GM15510 (cell line): ENCODE results near the gene TTC24.

Experiments used
- POLR2A ChIP-seq: IDR thresholded peaks from 3 replicates; pipeline ENCODE4 v1.6.1; 2011; ENCODE audit warnings: borderline replicate concordance; ENCODE audit not compliant: insufficient read length; ENCODE audit errors: extremely low read depth

Gene TTC24

DNA sequence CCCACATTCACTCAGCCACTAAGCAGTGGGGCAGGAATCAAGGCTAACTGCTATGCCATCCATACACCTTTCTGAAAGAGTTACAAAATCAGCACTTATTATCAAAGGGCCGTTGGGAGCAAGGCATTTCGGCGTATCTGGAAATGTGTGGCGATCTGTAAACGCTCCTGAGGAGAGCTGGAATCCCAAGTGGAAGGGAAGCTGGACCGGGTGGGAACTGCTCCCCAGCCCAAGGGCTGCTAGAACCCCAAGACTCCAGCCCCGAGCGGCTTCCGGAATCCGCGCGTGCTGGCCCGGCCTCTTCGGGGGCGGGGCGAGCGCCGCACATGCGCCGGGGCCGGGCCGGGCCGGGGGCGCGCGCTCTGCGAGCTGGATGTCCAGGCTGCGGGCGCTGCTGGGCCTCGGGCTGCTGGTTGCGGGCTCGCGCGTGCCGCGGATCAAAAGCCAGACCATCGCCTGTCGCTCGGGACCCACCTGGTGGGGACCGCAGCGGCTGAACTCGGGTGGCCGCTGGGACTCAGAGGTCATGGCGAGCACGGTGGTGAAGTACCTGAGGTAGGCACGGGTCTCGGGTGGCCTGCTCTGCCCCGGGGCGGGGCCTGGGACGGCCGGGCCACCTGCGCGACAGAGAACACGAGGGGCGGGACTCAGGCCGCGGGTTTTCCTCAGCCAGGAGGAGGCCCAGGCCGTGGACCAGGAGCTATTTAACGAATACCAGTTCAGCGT, 12.1 kb downstream of the TTC24 start, which contains the start of gene NAXE:
TSS of gene NAXE (plus strand) at position 345 of the 726 bp plus-strand sequence. CDS start at position 374, 29 bp downstream.
- peak; percentile 93 for TF ChIP-seq POLR2A

DNA sequence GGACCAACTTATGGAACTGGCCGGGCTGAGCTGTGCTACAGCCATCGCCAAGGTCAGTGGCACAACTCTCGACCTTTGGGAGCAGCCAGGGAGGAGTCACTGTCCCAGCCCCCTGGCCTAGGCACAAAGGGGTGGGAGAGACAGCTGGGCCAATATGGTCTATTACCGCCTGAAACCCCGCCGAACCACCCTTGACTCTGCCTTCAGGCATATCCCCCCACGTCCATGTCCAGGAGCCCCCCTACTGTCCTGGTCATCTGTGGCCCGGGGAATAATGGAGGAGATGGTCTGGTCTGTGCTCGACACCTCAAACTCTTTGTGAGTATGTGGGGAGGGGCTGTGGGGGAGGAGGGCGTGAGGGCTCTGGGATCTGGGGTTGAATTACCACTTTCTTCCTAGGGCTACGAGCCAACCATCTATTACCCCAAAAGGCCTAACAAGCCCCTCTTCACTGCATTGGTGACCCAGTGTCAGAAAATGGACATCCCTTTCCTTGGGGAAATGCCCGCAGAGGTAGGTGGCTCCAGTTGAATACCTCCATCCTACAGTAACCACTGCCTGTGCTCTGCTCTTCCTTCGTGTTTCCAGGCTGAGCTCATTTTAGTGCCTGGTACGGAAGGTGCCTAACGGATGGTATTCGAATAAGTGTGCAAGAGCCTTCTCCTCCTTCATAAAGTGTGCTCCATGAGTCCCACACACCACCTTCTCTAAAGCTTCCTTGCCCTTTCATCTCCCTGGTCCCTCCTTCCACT, 12.8 kb downstream of the TTC24 start:
- no peak for TF ChIP-seq POLR2A

DNA sequence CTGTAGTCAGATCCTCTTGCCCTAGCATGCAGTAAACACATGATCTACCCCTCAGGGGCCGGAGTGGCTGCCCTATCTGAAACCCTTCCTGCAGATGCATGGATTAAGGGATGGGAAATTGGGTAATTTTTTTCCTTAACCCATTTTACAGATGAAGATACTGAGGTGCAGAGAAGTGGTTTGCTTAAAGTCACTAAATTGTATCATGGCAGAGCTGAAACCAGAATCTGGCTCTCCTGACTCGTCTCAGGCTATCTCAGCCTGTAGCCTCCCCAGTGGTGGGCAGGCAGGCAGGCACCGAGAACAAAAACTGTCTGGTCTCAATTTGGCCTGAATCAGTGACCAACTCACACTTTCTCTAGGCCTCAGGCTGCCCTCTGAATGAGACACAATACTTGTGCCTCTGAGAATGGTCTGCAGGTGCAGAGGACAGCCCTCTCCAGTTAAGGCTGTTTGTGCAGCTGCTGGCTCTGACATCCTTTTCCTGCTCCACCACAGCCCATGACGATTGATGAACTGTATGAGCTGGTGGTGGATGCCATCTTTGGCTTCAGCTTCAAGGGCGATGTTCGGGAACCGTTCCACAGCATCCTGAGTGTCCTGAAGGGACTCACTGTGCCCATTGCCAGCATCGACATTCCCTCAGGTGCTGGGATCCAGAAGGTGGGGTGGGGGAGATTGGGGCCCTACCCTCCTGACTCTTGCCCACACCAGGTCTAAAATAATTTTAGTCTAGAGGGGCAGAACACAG, 13.6 kb downstream of the TTC24 start:
- no peak for TF ChIP-seq POLR2A

DNA sequence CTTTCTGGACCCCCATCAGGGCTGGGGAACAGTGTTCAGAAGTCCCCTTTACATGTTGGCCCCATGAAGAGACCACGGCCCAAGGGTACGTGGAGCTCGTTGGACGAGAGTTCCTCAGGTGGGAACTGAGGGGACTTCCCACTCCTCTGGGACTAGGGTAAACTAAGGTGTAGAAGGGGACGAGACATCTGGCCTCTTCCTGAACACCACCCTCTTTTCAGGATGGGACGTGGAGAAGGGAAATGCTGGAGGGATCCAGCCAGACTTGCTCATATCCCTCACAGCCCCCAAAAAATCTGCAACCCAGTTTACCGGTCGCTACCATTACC, 14.1 kb downstream of the TTC24 start:
- TF ChIP-seq POLR2A = no peak

DNA sequence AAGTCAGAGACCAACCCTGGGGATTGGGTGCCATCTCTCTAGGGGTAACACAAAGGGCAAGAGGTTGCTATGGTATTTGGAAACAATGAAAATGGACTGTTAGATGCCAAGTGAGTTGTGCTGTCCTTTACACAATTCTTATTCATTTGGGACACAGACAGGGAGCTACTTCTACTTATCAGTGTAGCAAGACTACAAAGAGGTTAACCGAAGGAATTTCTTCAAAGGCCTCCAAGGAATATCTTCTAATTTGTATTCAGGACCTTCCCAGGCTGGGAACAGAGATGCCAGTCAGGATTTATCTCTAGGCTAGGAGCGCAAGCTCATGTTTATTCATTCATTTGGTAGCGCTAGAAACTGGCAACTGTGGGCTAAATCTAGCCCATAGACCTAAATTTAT, 14.7 kb downstream of the TTC24 start:
- TF ChIP-seq POLR2A = no peak

DNA sequence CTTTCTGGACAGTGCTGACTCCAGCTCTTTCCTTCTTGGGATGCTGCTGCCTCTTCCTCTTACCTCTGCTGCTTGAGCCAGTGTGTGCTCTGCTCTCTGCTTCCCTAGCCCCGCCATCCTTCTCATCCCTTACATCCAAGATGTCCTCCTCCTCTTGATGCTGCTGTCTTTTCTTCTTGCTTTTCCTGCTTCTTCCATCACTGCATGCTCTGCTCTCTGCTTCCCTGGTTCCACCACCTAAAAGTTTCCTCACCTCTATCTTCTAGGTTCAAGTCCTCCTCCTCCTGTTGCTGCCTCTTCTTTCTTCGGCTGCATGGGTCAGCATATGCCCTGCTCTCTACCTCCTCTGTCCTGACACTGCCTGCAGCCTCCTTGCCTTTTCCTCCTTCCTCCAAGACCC, 15.5 kb downstream of the TTC24 start:
- TF ChIP-seq POLR2A = no peak

DNA sequence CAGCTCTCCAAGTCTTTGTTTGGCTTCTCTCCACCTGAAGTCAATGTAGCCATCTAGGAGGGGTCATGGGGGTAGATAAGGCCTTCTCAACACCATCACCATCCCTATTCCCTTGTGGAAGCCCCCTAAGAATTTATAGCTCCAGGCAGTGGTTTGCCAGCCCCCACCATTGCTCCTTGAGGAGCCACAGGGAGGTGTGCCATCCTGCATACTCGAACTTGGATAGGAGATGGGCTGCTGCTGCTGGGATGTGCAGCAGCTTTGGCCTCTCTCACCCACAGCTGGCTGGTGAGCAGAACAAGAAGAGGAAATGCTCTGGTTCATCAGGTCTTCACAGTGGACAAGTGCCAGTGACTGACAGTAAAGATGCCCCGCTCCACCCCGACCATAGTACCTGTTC, 16.9 kb downstream of the TTC24 start:
- no peak for TF ChIP-seq POLR2A

DNA sequence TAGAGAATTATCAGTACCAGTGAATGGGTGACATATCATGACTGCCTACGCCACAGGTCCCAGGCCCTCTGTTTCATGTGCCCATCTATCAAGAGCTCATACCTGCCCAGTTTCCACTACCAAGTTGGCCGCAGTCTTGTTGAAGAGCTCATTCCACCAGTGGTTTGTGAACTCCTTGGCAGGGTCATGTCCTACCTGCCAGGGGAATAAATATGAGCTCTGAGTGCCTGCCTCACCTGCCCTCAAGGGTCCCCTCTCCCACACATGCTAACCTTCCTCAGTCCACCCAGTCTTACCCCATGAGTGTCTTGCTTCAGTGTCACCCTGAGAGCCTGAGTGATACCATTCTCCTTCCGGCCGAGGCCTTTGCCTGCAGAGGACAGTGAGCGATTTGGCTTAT, 18.6 kb downstream of the TTC24 start:
- TF ChIP-seq POLR2A = no peak

DNA sequence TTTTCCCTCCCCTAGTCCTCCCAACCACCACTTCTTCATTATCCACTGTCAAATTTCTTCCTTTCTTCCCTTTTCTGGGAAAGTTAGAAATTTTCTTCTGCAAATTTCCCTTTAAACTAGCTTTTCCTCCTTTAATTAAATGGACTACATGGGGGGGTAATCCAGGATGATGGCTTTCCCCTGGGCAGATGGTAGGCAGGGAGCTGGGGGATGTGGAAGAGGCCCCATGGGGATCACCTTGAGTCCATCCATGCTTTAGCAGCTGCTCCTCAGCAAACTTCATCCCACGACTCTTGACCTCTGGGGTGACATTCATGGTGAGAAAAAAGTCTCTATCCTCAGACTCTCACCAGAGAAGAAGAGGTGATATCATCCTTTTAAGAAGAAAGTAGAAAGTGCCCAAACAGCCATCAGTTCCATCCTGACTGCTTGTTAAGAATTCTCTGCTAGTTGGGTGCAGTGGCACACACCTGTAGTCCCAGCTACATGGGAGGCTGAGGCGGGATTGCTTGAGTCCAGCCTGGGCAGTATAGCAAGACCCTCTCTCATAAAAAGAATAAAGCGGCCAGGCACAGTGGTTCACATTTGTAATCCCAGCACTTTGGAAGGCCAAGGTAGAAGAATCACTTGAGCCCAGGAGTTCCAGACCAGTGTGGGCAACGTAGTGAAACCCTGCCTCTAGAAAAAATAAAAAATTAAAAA, 19.4 kb downstream of the TTC24 start:
- TF ChIP-seq POLR2A = no peak

DNA sequence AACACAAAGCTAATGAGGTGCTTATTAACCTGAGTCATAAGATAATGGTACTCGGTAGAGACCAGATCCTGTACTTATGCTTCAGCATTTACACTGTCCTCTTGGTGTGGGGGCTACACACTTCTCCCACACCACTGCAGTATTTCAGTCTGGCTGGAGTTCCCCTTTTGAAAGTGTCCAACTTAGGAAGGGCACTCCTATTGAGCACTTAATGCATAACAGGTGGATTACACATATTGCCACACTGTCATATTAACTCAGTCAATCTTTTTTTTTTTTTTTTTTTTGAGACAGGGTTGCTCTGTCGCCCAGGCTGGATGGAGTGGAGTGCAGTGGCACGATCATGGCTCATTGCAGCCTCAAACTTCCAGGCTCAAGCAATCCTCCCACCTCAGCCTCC, 20.3 kb downstream of the TTC24 start:
- TF ChIP-seq POLR2A = no peak

DNA sequence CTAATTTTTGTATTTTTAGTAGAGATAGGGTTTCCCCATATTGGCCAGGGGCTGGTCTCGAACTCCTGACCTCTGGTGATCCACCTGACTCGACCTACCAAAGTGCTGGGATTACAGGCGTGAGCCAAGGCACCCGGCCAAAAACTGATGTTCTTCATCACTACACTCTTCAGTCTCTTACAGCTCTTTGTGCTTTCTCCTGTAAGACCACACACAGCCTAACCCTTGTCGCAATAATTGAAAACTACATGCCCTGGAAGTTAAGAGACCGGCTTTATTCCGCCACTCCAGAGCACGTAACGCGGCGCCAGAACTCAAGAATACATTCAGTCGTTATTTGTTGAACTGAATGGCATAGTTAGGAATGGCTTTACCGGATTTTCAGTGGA, 21.2 kb downstream of the TTC24 start:
- no peak for TF ChIP-seq POLR2A

DNA sequence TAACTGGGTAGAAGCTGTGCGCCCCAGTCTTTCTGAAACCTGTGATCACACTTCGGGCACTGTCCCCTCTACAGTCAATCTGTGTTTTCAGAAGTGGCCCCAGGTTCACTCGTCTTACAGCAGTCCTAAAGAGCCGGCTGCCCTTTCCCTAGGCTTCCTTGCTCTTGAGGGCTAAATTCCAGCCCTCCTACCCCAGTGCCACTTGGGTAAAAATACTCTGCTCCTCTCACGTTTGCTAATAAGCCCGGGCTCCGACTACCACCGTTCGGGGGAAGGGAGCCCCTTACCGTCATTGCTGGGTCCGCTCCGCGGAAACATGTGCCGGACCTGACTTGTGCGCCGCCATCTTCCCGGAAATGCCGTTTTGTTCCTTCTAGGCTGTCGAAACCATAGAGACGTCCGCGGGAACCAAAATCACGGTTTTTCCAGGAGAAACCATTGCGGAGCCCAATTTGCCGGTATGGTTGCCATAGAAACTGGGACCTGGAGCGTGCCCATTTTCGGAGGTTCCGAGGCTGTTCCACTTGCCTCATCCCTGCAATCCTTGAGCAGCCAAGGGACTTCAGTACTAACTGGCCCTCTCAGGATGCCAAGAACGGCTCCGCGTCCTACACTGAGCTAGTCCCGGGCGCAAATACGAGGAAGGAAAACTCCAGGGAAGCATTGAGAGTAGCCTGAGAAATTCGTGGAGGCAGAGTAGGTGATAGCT, 21.8 kb downstream of the TTC24 start, which contains the start of gene GPATCH4:
TSS of gene GPATCH4 (minus strand) at position 358 of the 709 bp plus-strand sequence.
- peak; percentile 82 for TF ChIP-seq POLR2A

DNA sequence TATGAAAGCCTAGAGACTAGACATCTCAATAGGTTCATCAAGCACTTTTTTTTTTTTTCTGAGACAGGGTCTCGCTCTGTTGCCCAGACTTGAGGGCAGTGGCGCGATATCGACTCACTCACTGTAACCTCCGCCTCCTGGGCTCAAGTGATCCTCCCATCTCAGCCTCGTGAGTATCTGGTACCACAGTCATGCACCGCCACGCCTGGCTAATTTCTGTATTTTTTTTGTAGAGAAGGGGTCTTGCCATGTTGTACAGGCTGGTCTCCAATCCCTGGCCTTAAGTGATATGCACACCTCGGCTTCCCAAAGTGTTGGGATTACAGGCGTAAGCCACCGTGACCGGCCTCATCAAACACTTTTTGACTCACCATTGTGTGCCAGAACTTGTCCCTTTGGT, 22.4 kb downstream of the TTC24 start:
- no peak for TF ChIP-seq POLR2A

DNA sequence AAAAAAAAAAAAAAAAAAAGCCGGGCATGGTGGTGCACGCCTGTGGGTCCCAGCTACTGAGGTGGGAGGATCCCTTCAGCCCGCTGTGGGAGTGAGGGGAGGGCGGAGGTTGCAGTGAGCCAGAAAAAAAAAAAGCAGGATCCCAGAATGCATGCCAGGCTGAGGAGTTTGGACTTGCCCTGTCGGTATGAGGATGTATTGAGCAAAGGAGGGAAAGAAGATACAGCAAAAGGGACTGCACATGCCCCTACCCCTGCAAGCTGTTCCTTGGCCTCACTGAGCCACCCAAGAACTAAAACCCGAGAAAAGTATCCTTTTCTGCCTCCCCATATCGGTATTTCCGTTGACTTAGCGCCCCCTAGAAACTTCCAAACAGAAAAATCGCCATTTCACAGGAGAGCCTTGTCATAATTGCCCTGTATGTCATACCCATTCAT, 23.1 kb downstream of the TTC24 start:
- TF ChIP-seq POLR2A = no peak

DNA sequence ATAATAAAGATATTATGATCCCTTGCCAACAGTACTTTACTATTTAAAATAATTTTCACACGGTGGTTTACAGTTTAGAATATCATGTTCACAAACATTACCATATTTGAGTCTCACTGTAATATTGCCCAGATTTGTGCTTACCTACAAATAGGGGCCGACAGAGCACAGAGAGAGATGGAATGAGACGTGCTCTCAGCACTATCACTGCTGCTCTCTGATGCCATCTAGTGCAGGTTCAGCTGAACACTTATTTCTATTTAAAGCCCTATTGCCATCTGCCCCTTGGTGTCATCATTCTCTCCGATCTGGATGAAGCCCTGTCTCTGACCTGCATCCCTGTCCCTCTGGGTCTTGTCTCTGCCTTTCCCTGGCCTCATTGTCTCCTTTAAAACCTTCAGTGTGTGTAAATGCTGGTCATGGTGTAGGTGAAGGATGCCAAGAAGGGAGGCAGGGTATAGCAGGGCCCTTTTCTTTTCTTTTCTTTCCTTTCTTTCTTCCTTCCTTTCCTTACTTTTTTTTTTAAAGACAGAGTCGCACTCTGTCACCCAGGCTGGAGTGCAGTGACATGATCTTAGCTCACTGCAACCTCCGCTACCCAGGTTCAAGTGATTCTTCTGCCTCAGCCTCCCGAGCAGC, 28.6 kb downstream of the TTC24 start:
- TF ChIP-seq POLR2A = no peak

DNA sequence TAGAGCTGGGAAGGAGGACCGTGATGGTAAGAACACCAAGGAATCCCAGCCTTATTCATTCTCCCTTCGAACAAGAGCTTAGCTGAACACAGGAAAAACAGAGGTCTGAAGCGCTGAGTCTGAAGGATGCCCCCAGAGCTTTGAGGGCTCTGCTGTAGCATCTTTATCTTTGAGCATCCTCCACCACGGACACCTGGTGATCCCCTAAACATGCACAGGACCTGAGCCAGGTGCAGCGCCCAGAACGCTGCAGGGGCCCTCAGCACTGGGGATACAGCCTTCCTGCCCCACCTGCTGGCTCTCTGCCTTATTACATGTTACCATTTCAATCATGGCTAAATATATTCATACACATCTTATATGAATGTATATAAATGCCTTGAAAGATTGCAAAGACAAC, 29.5 kb downstream of the TTC24 start:
- no peak for TF ChIP-seq POLR2A
